NCI-H1092 treated with DMSO at 0.1 percent for 48 hours (cell line): ENCODE data around the gene ACTL6A.

Source experiments
- DNase-seq: peaks from one replicate; lab custom pipeline; 2025; lab: John Stamatoyannopoulos, UW

Gene ACTL6A

GRCh38 chr3:179591313-179591712 lies 28.6 kb downstream of the ACTL6A start:
- no peak for DNase-seq

DNA sequence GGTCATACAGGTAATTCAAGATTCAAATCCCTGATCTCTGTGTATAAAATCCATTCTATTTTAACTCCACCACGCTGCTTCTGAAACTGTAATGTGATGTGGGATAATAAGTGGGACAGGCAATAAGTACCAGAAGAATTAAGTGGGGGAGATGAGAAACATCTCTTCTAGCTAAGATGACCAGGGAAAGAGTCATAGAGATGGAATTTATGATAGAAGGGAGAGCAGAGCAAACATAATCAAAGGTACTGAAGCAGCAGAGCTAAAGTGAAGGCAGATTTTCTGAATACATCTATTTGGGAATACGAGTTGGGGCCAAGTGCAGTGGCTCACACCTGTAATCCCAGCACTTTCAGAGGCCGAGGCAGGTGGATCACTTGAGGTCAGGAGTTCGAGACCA lies 36.8 kb downstream of the ACTL6A start:
- DNase-seq, result no peak

GRCh38 chr3:179603321-179603720 lies 40.6 kb downstream of the ACTL6A start:
- no peak for DNase-seq

- DNase-seq, result no peak
Observed at GRCh38 chr3:179603831-179604230, 41.1 kb downstream of the ACTL6A start.

- peak; percentile 97 for DNase-seq
Observed at GRCh38 chr3:179604321-179605078, 41.8 kb downstream of the ACTL6A start, which contains the start of the genes MRPL47 and NDUFB5. TSS of gene MRPL47 (minus strand) at chr3:179604638. CDS start at chr3:179604624, 14 bp downstream. TSS of gene NDUFB5 (plus strand) at chr3:179604794. CDS start at chr3:179604816, 22 bp downstream.

GRCh38 chr3:179606534-179607085 lies 43.9 kb downstream of the ACTL6A start:
- no peak for DNase-seq

DNA sequence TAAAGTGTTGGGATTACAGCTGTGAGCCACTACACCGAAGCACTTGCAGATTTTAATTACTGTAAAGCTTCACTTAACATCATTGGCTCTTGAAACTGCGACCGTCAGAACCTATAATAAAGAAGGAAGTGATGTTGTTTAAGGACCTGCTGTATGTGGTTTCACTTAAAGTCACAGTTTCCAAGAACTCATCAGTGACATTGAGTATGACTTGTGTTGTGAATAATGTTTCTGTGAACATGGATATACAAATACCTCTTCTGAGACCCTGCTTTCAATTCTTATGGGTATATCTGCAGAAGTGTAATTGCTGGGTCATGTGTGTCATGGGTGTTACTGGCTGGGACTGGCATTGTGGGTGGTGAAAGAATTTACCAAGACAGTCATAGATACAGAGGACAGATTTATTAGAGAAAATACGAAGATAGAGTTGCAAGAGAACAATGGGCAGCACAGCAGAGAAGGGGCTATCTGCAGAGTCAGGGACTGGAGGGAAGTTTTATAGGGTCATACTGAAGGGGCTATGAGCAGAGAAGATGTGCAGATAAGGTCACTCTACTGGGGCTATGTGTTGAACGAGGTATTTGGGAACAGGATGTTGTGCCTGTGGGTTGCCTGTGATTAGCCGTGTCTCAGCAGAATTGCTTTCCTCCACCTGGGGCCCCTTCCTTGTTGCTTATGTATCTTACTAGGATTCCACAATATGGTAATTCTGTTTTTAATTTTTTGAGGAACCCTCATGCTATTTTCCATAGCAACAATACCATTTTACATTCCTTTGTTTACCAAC lies 46.4 kb downstream of the ACTL6A start:
- no peak for DNase-seq

DNA sequence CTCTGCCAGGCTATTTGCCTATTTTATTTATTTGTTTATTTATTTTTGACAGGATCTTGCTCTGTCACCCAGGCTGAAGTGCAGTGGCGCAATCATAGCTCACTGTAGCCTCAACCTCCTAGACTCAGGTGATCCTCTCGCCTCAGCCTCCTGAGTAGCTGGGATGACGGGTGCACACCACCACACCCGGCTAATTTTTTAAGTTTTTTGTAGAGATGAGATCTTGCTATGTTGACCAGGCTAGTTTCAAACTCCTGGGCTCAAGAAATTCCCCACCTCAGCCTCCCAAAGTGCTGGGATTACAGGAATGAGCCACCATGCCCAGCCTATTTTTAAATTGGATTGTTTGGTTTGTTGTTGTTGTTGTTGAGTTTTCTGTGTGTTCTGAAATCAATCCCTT lies 47.3 kb downstream of the ACTL6A start:
- no peak for DNase-seq

- no peak for DNase-seq
Observed at GRCh38 chr3:179613807-179614206, 51.1 kb downstream of the ACTL6A start.

DNA sequence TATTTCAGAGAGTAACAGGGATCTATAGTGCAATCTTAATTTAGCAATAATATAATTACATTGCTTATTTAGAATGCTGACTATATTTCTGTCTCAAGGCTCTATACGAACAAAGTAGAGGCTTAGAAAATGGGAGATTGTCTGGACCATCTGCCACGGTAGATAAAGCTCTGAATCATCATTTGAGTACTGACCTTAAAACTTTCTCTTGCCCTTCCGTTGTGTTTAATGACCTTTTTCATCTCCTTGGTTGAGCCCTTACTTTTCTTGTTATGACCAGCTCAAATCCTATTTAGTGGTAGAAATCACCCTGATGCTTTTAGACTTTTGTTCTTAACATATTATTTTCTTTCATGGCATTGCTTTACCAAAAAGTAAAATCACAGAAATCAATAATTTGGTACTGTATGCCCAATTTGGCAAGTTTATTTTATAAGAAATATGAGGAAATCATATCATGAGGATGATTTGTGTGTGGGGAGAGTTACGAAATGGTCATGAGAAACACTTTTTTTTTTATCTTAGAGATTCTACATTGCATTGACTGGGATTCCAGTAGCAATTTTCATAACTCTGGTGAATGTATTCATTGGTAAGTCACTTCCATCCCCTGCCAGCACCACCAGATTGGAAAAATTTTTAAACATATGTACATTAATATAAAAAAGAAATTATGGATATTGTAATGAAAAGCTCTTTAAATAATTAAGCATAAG lies 52.9 kb downstream of the ACTL6A start:
- DNase-seq, result no peak

DNA sequence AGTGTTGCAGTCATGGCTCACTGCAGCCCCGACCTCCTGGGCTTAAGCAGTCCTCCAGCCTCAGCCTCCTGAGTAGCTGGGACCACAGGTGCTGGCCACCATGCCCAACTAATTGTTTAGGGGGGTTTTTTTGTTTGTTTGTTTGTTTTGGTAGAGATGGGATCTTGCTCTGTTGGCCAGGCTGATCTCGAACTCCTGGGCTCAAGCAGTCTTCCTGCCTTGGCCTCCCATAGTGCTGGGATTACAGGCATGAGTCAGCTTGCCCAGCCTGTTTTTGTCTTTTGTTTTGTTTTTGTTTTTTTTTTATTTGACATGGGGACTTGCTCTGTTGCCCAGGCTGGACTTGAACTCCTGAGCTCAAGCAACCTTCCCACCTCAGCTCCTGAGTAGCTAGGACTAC lies 59.3 kb downstream of the ACTL6A start:
- DNase-seq, result no peak

DNA sequence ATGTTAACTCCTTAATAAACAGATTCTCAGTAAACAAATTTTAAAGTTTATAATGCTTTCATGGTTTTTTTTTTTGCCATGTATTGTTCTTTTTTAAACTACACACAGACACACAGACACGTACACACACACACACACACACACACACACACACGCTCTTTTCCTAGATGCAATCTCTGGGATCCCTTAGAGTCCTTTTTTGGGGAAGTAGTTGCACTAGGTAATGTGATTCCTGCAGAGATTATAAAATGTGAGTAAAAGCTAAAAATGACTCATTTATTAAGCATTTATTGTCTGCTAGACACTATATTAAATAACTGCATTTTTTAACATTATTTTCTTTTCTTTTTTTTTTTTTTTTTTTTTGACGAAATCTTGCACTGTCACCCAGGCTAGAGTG lies 61.7 kb downstream of the ACTL6A start:
- DNase-seq, result no peak

GRCh38 chr3:179630753-179631451 lies 68.2 kb downstream of the ACTL6A start:
- no peak for DNase-seq
